ENCODE measurements around the gene VDAC1.

DNA sequence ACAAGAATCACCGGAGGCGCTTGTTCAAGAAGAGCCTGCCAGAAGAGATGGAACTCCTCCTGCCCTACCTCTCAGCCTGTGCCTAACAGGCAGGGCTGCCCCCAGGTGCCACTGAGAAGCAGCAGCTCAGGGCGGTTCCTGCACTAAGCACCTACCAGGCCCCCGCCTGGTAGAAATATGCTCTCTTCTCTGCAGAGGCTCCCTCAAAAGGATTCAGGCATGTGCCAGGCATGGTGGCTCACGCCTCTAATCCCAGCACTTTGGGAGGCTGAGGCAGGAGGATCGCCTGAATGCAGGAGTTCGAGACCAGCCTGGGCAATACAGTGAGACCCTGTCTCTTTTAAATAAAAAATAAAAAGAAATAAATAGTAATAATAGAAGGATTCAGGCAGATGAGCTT is 6.0 kb downstream of the VDAC1 start:
- TF ChIP-seq, protein P1, sequence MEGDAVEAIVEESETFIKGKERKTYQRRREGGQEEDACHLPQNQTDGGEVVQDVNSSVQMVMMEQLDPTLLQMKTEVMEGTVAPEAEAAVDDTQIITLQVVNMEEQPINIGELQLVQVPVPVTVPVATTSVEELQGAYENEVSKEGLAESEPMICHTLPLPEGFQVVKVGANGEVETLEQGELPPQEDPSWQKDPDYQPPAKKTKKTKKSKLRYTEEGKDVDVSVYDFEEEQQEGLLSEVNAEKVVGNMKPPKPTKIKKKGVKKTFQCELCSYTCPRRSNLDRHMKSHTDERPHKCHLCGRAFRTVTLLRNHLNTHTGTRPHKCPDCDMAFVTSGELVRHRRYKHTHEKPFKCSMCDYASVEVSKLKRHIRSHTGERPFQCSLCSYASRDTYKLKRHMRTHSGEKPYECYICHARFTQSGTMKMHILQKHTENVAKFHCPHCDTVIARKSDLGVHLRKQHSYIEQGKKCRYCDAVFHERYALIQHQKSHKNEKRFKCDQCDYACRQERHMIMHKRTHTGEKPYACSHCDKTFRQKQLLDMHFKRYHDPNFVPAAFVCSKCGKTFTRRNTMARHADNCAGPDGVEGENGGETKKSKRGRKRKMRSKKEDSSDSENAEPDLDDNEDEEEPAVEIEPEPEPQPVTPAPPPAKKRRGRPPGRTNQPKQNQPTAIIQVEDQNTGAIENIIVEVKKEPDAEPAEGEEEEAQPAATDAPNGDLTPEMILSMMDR (IDR thresholded peaks at IDR 0.05; ENCODE audit: insufficient read depth, low read length) = no peak
- TF ChIP-seq SPI1 (IDR thresholded peaks at IDR 0.05; ENCODE audit: borderline replicate concordance, low read depth) = no peak
- TF ChIP-seq, protein P2, sequence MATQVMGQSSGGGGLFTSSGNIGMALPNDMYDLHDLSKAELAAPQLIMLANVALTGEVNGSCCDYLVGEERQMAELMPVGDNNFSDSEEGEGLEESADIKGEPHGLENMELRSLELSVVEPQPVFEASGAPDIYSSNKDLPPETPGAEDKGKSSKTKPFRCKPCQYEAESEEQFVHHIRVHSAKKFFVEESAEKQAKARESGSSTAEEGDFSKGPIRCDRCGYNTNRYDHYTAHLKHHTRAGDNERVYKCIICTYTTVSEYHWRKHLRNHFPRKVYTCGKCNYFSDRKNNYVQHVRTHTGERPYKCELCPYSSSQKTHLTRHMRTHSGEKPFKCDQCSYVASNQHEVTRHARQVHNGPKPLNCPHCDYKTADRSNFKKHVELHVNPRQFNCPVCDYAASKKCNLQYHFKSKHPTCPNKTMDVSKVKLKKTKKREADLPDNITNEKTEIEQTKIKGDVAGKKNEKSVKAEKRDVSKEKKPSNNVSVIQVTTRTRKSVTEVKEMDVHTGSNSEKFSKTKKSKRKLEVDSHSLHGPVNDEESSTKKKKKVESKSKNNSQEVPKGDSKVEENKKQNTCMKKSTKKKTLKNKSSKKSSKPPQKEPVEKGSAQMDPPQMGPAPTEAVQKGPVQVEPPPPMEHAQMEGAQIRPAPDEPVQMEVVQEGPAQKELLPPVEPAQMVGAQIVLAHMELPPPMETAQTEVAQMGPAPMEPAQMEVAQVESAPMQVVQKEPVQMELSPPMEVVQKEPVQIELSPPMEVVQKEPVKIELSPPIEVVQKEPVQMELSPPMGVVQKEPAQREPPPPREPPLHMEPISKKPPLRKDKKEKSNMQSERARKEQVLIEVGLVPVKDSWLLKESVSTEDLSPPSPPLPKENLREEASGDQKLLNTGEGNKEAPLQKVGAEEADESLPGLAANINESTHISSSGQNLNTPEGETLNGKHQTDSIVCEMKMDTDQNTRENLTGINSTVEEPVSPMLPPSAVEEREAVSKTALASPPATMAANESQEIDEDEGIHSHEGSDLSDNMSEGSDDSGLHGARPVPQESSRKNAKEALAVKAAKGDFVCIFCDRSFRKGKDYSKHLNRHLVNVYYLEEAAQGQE (IDR thresholded peaks at IDR 0.05; ENCODE audit: insufficient replicate concordance, low read depth) = no peak
- no peak for TF ChIP-seq POLR2AphosphoS5 (IDR thresholded peaks at IDR 0.05; ENCODE audit: low read depth)
- TF ChIP-seq GABPA (IDR thresholded peaks at IDR 0.05; ENCODE audit: low read depth) = no peak

Measured in HL-60 (cell line).